ENCODE measurements around the gene ZDHHC7.
A peak's percentile ranks its signal among the peaks of the same experiment; 100 is the strongest.

ZDHHC7 gene

DNA sequence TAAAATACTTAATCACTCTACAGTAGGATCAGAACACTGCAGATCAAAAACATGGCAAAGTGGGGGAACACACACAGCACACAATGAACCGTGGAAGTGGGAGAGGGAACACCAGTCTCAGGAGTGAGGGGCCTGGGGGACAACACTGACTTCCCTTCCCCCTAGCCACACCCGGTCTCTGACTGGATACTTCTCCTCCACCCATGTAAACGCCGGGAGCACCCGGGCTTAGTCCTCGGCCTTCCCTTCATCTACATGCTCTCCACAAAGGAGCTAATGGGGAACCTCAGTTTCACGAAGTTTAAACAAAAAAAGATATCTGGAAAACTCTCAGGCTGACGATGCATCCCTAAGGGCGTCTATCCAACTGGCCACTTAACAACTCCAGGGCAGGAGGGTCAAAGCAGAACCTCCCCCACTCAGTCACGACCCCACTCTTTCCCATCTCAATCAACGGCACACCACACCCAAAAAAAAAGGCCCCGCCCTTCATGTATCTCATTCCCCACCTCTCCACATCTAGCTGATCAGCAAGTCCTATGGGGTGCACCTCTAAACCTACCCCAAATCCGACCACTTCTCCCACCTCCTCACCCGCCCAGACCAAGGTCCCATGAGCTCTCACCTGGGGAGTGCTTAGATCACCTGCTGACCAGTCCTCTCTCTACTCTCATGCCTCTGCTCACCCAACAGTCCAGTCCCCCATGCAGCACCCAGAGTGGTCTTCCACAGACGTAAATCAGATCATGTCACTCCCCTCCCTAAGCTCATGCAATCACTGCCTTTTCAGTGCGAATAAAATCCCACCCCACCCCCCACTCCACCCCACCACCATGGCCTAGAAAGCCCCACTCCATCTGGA lies 7.4 kb downstream of the ZDHHC7 start (continued):
- no peak for TF ChIP-seq KLF8 (tag by site-specific recombination; IDR thresholded peaks at IDR 0.05)

DNA sequence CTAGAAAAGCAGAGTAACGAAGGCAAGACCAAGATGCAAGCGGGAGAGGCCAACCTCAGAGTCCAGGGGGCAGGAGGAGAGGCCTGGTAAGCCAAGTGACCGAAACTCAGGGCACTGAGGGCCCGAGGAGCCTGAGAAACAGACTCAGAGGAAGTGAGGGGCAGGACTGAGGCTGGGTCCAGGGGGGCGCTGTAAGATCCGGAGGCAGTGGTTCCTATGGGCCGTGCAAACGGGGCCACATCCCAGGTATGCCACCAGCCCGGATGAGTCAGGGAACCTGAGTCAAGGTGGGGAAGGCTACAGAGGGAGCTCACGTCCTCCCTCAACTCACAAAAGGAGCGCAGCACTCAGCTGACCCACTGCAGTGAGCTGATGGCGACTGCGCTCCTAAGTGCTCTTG lies 8.3 kb downstream of the ZDHHC7 start:
- Histone ChIP-seq H3K4me3 (ENCODE audit: low read depth, low read length) (no peak overlapping the region), H3K36me3 (ENCODE audit: control insufficient read depth in 2 of 2, insufficient read depth in 1 of 2, low read length in 2 of 2) (peaks cover 0 to 3% of the 10 kb centered on the region in 2 experiments; a peak in 2 of 3 replicates), H3K27ac (ENCODE audit: extremely low read depth, low read depth, low read length) (no peak overlapping the region), H3K9me3 (ENCODE audit: control insufficient read depth, insufficient read depth, low read depth, low read length) (no peaks in the 10 kb centered on the region), H3K4me1 (ENCODE audit: control insufficient read depth, insufficient read depth, low read length) (peaks cover 12% of the 10 kb centered on the region; the same call in 1 of the 2 replicates)
- CTCF ChIA-PET = no interaction called here
- POLR2A ChIA-PET = no interaction called here
- TF ChIP-seq, protein P1, sequence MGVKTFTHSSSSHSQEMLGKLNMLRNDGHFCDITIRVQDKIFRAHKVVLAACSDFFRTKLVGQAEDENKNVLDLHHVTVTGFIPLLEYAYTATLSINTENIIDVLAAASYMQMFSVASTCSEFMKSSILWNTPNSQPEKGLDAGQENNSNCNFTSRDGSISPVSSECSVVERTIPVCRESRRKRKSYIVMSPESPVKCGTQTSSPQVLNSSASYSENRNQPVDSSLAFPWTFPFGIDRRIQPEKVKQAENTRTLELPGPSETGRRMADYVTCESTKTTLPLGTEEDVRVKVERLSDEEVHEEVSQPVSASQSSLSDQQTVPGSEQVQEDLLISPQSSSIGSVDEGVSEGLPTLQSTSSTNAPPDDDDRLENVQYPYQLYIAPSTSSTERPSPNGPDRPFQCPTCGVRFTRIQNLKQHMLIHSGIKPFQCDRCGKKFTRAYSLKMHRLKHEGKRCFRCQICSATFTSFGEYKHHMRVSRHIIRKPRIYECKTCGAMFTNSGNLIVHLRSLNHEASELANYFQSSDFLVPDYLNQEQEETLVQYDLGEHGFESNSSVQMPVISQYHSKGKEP (tag by site-specific recombination; IDR thresholded peaks at IDR 0.05) = no peak
- TF ChIP-seq, protein P2, sequence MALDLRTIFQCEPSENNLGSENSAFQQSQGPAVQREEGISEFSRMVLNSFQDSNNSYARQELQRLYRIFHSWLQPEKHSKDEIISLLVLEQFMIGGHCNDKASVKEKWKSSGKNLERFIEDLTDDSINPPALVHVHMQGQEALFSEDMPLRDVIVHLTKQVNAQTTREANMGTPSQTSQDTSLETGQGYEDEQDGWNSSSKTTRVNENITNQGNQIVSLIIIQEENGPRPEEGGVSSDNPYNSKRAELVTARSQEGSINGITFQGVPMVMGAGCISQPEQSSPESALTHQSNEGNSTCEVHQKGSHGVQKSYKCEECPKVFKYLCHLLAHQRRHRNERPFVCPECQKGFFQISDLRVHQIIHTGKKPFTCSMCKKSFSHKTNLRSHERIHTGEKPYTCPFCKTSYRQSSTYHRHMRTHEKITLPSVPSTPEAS (tag by site-specific recombination; IDR thresholded peaks at IDR 0.05) = no peak
- no peak for TF ChIP-seq ZNF473 (tag by site-specific recombination; IDR thresholded peaks at IDR 0.05)
- no peak for TF ChIP-seq ZNF248 (tag by site-specific recombination; IDR thresholded peaks at IDR 0.05)
- no peak for TF ChIP-seq OSR2 (tag by site-specific recombination; IDR thresholded peaks at IDR 0.05)
- TF ChIP-seq BCL11A (tag by site-specific recombination; IDR thresholded peaks at IDR 0.05; ENCODE audit: low read depth) = no peak
- TF ChIP-seq, protein P3, sequence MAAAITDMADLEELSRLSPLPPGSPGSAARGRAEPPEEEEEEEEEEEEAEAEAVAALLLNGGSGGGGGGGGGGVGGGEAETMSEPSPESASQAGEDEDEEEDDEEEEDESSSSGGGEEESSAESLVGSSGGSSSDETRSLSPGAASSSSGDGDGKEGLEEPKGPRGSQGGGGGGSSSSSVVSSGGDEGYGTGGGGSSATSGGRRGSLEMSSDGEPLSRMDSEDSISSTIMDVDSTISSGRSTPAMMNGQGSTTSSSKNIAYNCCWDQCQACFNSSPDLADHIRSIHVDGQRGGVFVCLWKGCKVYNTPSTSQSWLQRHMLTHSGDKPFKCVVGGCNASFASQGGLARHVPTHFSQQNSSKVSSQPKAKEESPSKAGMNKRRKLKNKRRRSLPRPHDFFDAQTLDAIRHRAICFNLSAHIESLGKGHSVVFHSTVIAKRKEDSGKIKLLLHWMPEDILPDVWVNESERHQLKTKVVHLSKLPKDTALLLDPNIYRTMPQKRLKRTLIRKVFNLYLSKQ (tag by site-specific recombination; IDR thresholded peaks at IDR 0.05; ENCODE audit: borderline replicate concordance) = no peak
- TF ChIP-seq ZFP69B (tag by site-specific recombination; IDR thresholded peaks at IDR 0.05) = no peak
- TF ChIP-seq GFI1B (tag by site-specific recombination; IDR thresholded peaks at IDR 0.05) = no peak
- TF ChIP-seq, protein P4, sequence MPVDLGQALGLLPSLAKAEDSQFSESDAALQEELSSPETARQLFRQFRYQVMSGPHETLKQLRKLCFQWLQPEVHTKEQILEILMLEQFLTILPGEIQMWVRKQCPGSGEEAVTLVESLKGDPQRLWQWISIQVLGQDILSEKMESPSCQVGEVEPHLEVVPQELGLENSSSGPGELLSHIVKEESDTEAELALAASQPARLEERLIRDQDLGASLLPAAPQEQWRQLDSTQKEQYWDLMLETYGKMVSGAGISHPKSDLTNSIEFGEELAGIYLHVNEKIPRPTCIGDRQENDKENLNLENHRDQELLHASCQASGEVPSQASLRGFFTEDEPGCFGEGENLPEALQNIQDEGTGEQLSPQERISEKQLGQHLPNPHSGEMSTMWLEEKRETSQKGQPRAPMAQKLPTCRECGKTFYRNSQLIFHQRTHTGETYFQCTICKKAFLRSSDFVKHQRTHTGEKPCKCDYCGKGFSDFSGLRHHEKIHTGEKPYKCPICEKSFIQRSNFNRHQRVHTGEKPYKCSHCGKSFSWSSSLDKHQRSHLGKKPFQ (tag by site-specific recombination; IDR thresholded peaks at IDR 0.05) = no peak
- TF ChIP-seq ZNF324 (tag by site-specific recombination; IDR thresholded peaks at IDR 0.05) = no peak
- TF ChIP-seq ZNF707 (tag by site-specific recombination; IDR thresholded peaks at IDR 0.05) = no peak
- no peak for TF ChIP-seq ZBTB7A (tag by site-specific recombination; IDR thresholded peaks at IDR 0.05; ENCODE audit: low read depth)
- no peak for TF ChIP-seq SETDB1 (IDR thresholded peaks at IDR 0.05; ENCODE audit: insufficient read length, low read length)

- CTCF ChIA-PET = interaction anchor here (2.5 kb wide), 1 partner anchor 32 kb away, joined by 10 read pairs; no protein-coding TSS in a partner anchor
- Histone ChIP-seq H3K36me3 (ENCODE audit: control insufficient read depth in 2 of 2, insufficient read depth in 1 of 2, low read length in 2 of 2) (peaks cover 0 to 3% of the 10 kb centered on the region in 2 experiments; a peak in 2 of 3 replicates), H3K4me1 (ENCODE audit: control insufficient read depth, insufficient read depth, low read length) (peaks cover 12% of the 10 kb centered on the region; the same call in 1 of the 2 replicates), H3K9me3 (ENCODE audit: control insufficient read depth, insufficient read depth, low read depth, low read length) (no peaks in the 10 kb centered on the region), H3K27ac (ENCODE audit: extremely low read depth, low read depth, low read length) (no peak overlapping the region), H3K4me3 (ENCODE audit: low read depth, low read length) (no peak overlapping the region)
- POLR2A ChIA-PET = no interaction called here
- TF ChIP-seq KLF7 (tag by site-specific recombination; IDR thresholded peaks at IDR 0.05; ENCODE audit: borderline replicate concordance) = no peak
- TF ChIP-seq, protein P5, sequence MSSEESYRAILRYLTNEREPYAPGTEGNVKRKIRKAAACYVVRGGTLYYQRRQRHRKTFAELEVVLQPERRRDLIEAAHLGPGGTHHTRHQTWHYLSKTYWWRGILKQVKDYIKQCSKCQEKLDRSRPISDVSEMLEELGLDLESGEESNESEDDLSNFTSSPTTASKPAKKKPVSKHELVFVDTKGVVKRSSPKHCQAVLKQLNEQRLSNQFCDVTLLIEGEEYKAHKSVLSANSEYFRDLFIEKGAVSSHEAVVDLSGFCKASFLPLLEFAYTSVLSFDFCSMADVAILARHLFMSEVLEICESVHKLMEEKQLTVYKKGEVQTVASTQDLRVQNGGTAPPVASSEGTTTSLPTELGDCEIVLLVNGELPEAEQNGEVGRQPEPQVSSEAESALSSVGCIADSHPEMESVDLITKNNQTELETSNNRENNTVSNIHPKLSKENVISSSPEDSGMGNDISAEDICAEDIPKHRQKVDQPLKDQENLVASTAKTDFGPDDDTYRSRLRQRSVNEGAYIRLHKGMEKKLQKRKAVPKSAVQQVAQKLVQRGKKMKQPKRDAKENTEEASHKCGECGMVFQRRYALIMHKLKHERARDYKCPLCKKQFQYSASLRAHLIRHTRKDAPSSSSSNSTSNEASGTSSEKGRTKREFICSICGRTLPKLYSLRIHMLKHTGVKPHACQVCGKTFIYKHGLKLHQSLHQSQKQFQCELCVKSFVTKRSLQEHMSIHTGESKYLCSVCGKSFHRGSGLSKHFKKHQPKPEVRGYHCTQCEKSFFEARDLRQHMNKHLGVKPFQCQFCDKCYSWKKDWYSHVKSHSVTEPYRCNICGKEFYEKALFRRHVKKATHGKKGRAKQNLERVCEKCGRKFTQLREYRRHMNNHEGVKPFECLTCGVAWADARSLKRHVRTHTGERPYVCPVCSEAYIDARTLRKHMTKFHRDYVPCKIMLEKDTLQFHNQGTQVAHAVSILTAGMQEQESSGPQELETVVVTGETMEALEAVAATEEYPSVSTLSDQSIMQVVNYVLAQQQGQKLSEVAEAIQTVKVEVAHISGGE (tag by site-specific recombination; conservative IDR thresholded peaks at IDR 0.05; ENCODE audit: low read depth) = no peak
- no peak for TF ChIP-seq ZNF561 (tag by site-specific recombination; IDR thresholded peaks at IDR 0.05; ENCODE audit: borderline replicate concordance)
- no peak for TF ChIP-seq EGR2 (tag by site-specific recombination; IDR thresholded peaks at IDR 0.05; ENCODE audit: low read depth)
- TF ChIP-seq PRDM1 (tag by site-specific recombination; IDR thresholded peaks at IDR 0.05) = peak; percentile 31; the same call in 1 of the 2 replicates
- TF ChIP-seq ZNF585B (tag by site-specific recombination; IDR thresholded peaks at IDR 0.05) = no peak
- no peak for TF ChIP-seq HOXC10 (CRISPR knock-in tag; IDR thresholded peaks at IDR 0.05)
- TF ChIP-seq ZNF114 (tag by site-specific recombination; IDR thresholded peaks at IDR 0.05) = no peak
- no peak for TF ChIP-seq OSR2 (tag by site-specific recombination; IDR thresholded peaks at IDR 0.05)
Observed at GRCh38 chr16:85002608-85003007, 8.7 kb downstream of the ZDHHC7 start.

All from HEK293 (cell line).